Liver (tissue), 3 donors: ENCODE data around the gene PINLYP.

Experiments used
- CTCF ChIP-seq: fragments of 150-350 bp; IDR thresholded peaks from 2 replicates; pipeline ENCODE4 v1.5.1; 2017; ENCODE audit warnings: improper control_type of control experiment, low read depth, low read length; ENCODE audit not compliant: missing input control
- JUND ChIP-seq, 2 donors: IDR thresholded peaks; 2 replicates each; pipeline ENCODE4 v1.6.1; 2016; ENCODE audit warnings: antibody characterized with exemption in 2 of 2
- MAX ChIP-seq: IDR thresholded peaks from 2 replicates; pipeline ENCODE4 v1.6.1; 2016; ENCODE audit warnings: antibody characterized with exemption
- REST ChIP-seq: IDR thresholded peaks from 2 replicates; pipeline ENCODE4 v1.6.1; 2016; ENCODE audit warnings: antibody characterized with exemption, mild to moderate bottlenecking
- SP1 ChIP-seq: IDR thresholded peaks from 2 replicates; pipeline ENCODE4 v1.6.1; 2018; ENCODE audit warnings: antibody characterized with exemption, mild to moderate bottlenecking
- donor health status: healthy.
- donor health status: healthy.

- no peak for TF ChIP-seq CTCF
- TF ChIP-seq SP1, result no peak
- no peak for TF ChIP-seq REST
- no peak for TF ChIP-seq JUND (IDR thresholded peaks at IDR 0.05)
- no peak for TF ChIP-seq MAX
Measured at GRCh38 chr19:43534305-43534815, 41.2 kb upstream of the PINLYP start.
